ENCODE measurements around the gene BACE1. TPM values are rescaled to one million over a fixed set of nuclear protein-coding genes. Genes with fewer than 3 reads are reported as not detected.

BACE1 gene
- total RNA-seq (2022) (9.6 and 10.7 TPM in 2 replicates), Bru-seq, nascent RNA (percentile 38 among the genes with signal in this experiment), BruChase-seq, experiment 1, labeled RNA remaining after a 6-hour chase (percentile 61 among the genes with signal in this experiment), BruChase-seq, experiment 2, labeled RNA remaining after a 2-hour chase (percentile 55 among the genes with signal in this experiment)
- long read RNA-seq, full-length matches to known transcripts = 2 of 21 reads
- long read RNA-seq, partial matches to known transcripts = 6 of 21 reads
- long read RNA-seq, other reads (novel, unspliced or antisense) = 13 of 21 reads

DNA sequence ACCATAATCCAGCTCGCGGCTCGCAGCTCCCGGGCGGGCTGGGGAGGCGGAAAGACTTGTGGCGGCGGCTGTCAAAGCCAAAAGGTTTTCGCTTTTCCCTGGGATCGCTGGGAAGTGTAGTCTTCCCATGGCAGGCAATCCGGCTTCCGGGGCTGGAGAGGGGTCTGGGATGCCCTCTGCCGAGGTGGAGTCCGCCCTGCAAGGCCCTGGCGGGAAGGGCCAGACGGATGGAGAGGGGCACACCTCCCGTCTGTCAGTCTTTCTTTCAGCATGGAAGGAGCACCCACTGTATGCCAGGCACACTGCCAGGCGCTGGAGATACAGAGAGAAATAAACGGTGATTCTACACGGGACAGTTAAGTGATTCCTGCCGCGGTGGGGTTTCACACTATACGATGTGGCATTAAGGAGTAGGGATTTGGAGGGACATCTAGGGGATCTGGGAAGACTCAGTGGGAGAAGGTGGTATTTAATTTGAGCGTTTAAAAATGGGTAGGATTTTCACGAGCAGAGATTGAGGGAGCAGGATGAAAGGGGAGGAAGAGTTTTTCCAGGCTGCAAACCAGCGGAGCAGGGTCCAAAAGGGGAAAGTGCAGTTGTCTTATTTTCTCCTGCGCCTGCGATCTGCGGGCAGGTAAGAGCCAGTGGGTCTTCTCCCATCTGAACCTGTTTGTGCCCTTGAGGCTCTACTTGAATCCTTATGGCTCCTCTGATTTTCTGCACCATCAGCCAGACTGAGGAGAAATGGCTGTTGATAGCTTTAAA is at the start of gene BACE1:
TSS of gene BACE1 (minus strand) at position 60 of the 765 bp plus-strand sequence. CDS start 461 bp downstream, outside the sequence.
- TF ChIP-seq, protein P1, sequence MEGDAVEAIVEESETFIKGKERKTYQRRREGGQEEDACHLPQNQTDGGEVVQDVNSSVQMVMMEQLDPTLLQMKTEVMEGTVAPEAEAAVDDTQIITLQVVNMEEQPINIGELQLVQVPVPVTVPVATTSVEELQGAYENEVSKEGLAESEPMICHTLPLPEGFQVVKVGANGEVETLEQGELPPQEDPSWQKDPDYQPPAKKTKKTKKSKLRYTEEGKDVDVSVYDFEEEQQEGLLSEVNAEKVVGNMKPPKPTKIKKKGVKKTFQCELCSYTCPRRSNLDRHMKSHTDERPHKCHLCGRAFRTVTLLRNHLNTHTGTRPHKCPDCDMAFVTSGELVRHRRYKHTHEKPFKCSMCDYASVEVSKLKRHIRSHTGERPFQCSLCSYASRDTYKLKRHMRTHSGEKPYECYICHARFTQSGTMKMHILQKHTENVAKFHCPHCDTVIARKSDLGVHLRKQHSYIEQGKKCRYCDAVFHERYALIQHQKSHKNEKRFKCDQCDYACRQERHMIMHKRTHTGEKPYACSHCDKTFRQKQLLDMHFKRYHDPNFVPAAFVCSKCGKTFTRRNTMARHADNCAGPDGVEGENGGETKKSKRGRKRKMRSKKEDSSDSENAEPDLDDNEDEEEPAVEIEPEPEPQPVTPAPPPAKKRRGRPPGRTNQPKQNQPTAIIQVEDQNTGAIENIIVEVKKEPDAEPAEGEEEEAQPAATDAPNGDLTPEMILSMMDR (IDR thresholded peaks at IDR 0.05; ENCODE audit: unreplicated experiment) = no peak
- no peaks in the 10 kb centered on the region for H3K9me3 Mint-ChIP-seq (ENCODE audit: low read depth, unreplicated experiment)
- H3K4me1 Mint-ChIP-seq (ENCODE audit: low read depth, unreplicated experiment) = peaks cover 8% of the 10 kb centered on the region
- peak within 1 kb of the TSS; percentile 67 for H3K4me3 Mint-ChIP-seq (ENCODE audit: low read depth, unreplicated experiment)
- no peak within 1 kb of the TSS for H3K27ac Mint-ChIP-seq (ENCODE audit: unreplicated experiment)
- peaks cover 12% of the 10 kb centered on the region for H3K36me3 Mint-ChIP-seq (ENCODE audit: insufficient read depth, unreplicated experiment)
- intact Hi-C loops (cut with micrococcal nuclease; ENCODE audit: unreplicated experiment) = loop anchor here (5.0 kb wide), 1 partner anchor 84 kb away; the partner anchor contains the start of genes PCSK7 and RNF214
- H3K27me3 Mint-ChIP-seq (ENCODE audit: unreplicated experiment) = no peaks in the 10 kb centered on the region
- no TSS peak for BruUV-seq (replicated peaks)
- peak; percentile 73 for DNase-seq
- CTCF ChIA-PET = no interaction called here

GRCh38 chr11:117361432-117361831 is 45.4 kb upstream of the BACE1 start:
- DNase-seq = no peak
- Mint-ChIP-seq H3K27me3 (ENCODE audit: unreplicated experiment) (no peaks in the 10 kb centered on the region), H3K4me1 (ENCODE audit: low read depth, unreplicated experiment) (no peaks in the 10 kb centered on the region), H3K4me3 (ENCODE audit: low read depth, unreplicated experiment) (no peak overlapping the region), H3K9me3 (ENCODE audit: low read depth, unreplicated experiment) (no peaks in the 10 kb centered on the region), H3K27ac (ENCODE audit: unreplicated experiment) (no peak overlapping the region), H3K36me3 (ENCODE audit: insufficient read depth, unreplicated experiment) (peaks cover 6% of the 10 kb centered on the region)
- CTCF ChIA-PET = no interaction called here
- TF ChIP-seq, protein P1 (IDR thresholded peaks at IDR 0.05; ENCODE audit: unreplicated experiment) = no peak
- no TSS peak for BruUV-seq (replicated peaks)
- intact Hi-C loops (cut with micrococcal nuclease; ENCODE audit: unreplicated experiment) = no loop called here

GRCh38 chr11:117356126-117356890 is 40.3 kb upstream of the BACE1 start:
- DNase-seq = no peak
- no peaks in the 10 kb centered on the region for H3K4me1 Mint-ChIP-seq (ENCODE audit: low read depth, unreplicated experiment)
- H3K27me3 Mint-ChIP-seq (ENCODE audit: unreplicated experiment) = no peaks in the 10 kb centered on the region
- H3K36me3 Mint-ChIP-seq (ENCODE audit: insufficient read depth, unreplicated experiment) = no peaks in the 10 kb centered on the region
- no peak overlapping the region for H3K27ac Mint-ChIP-seq (ENCODE audit: unreplicated experiment)
- CTCF ChIA-PET = interaction anchor here (0.6 kb wide), 1 partner anchor 188 kb away, joined by 4 read pairs; no protein-coding TSS in a partner anchor
- no peaks in the 10 kb centered on the region for H3K9me3 Mint-ChIP-seq (ENCODE audit: low read depth, unreplicated experiment)
- BruUV-seq (replicated peaks) = no TSS peak
- no peak overlapping the region for H3K4me3 Mint-ChIP-seq (ENCODE audit: low read depth, unreplicated experiment)
- intact Hi-C loops (cut with micrococcal nuclease; ENCODE audit: unreplicated experiment) = no loop called here
- TF ChIP-seq, protein P1 (IDR thresholded peaks at IDR 0.05; ENCODE audit: unreplicated experiment) = no peak

DNA sequence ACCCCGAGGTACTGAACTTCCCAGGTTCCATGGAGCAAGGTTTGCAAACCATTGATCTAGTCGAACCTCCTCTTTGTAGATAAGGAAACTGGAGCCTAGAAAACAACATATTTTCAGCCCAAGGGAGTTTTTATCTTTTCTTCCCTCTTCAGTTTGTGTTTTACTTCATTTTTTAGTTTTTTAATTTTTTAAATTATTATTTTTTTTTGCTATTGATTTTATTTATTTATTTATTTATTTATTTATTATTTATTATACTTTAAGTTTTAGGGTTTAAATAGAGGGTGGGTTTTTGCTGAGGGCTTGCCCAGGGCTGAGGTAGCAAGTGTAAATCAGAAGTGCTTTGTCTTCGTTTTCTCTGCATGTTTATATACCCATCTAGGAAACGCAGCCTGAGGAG is 38.5 kb upstream of the BACE1 start:
- no peak overlapping the region for H3K27ac Mint-ChIP-seq (ENCODE audit: unreplicated experiment)
- no peak overlapping the region for H3K4me3 Mint-ChIP-seq (ENCODE audit: low read depth, unreplicated experiment)
- TF ChIP-seq, protein P1 (IDR thresholded peaks at IDR 0.05; ENCODE audit: unreplicated experiment) = no peak
- no peaks in the 10 kb centered on the region for H3K36me3 Mint-ChIP-seq (ENCODE audit: insufficient read depth, unreplicated experiment)
- no peak for DNase-seq
- intact Hi-C loops (cut with micrococcal nuclease; ENCODE audit: unreplicated experiment) = no loop called here
- H3K4me1 Mint-ChIP-seq (ENCODE audit: low read depth, unreplicated experiment) = no peaks in the 10 kb centered on the region
- no peaks in the 10 kb centered on the region for H3K27me3 Mint-ChIP-seq (ENCODE audit: unreplicated experiment)
- CTCF ChIA-PET = no interaction called here
- no TSS peak for BruUV-seq (replicated peaks)
- no peaks in the 10 kb centered on the region for H3K9me3 Mint-ChIP-seq (ENCODE audit: low read depth, unreplicated experiment)

Measured in Calu3 (cell line).